ENCODE data around the gene KMT2E. TPM values are rescaled to one million over a fixed set of nuclear protein-coding genes. Genes with fewer than 3 reads are reported as not detected.
"Not testable (repeated sequence)": the region's sequence is repeated elsewhere in the genome, so short reads cannot be mapped to it uniquely, and the experiment has no call there.

Gene KMT2E
- total RNA-seq, 4 donors from 2014 or later, result 90.6 to 187 (median 112) TPM

- H3K9me3 ChIP-seq, result no peaks in the 10 kb centered on the region
- H3K27me3 ChIP-seq, result no peaks in the 10 kb centered on the region
- ATAC-seq, result no peak
- H3K4me3 ChIP-seq, result no peak overlapping the region
- peak overlapping the region in 2 of 4 donors; percentile 46 to 99 for H3K27ac ChIP-seq
- peaks cover 21 to 30% (median 28%) of the 10 kb centered on the region in 3 donors for H3K4me1 ChIP-seq
- 64 to 65% methylated on average over 6 of the region's 6 CpGs for WGBS, 2 donors (ENCODE audit: low coverage in 1 of 2)
- TF ChIP-seq POLR2AphosphoS5 (IDR thresholded peaks at IDR 0.05), result no peak
- TF ChIP-seq POLR2A (IDR thresholded peaks at IDR 0.05), result no peak
- TF ChIP-seq EP300 (IDR thresholded peaks at IDR 0.05), result no peak
- no peak for TF ChIP-seq CTCF (IDR thresholded peaks at IDR 0.05)
- H3K36me3 ChIP-seq, result peaks cover 0 to 9% of the 10 kb centered on the region in 2 donors
These were observed 27.3 kb upstream of the KMT2E start for GRCh38 chr7:104986628-104987259.

- not testable (repeated sequence) for H3K9me3 ChIP-seq, H3K27me3 ChIP-seq, H3K4me3 ChIP-seq, ATAC-seq, H3K36me3 ChIP-seq
- Histone ChIP-seq H3K27ac (peak overlapping the region in 1 of 4 donors; percentile 31), H3K4me1 (peaks cover 17 to 30% (median 28%) of the 10 kb centered on the region in 3 donors)
- 80 to 84% methylated on average over 8 of the region's 14 CpGs for WGBS, 2 donors (ENCODE audit: low coverage in 1 of 2)
These were observed 26.6 kb upstream of the KMT2E start for GRCh38 chr7:104987403-104987802.

- Histone ChIP-seq H3K27me3 (no peaks in the 10 kb centered on the region), H3K27ac (no peak overlapping the region), H3K9me3 (no peaks in the 10 kb centered on the region), H3K36me3 (peaks cover 0 to 9% of the 10 kb centered on the region in 2 donors), H3K4me3 (no peak overlapping the region), H3K4me1 (peaks cover 17 to 54% (median 37%) of the 10 kb centered on the region in 3 donors)
- no peak for TF ChIP-seq POLR2AphosphoS5 (IDR thresholded peaks at IDR 0.05)
- no peak for TF ChIP-seq EP300 (IDR thresholded peaks at IDR 0.05)
- TF ChIP-seq CTCF (IDR thresholded peaks at IDR 0.05), result no peak
- TF ChIP-seq POLR2A (IDR thresholded peaks at IDR 0.05), result no peak
- no peak for ATAC-seq
- 89 to 90% methylated on average over 3 to 7 of the region's 7 CpGs for WGBS, 2 donors (ENCODE audit: low coverage in 1 of 2)
These were observed 23.0 kb upstream of the KMT2E start for GRCh38 chr7:104990983-104991382.

- peaks cover 22 to 67% (median 38%) of the 10 kb centered on the region in 3 donors for H3K4me1 ChIP-seq
- TF ChIP-seq POLR2AphosphoS5 (IDR thresholded peaks at IDR 0.05), result no peak
- TF ChIP-seq POLR2A (IDR thresholded peaks at IDR 0.05), result no peak
- TF ChIP-seq CTCF (IDR thresholded peaks at IDR 0.05), result no peak
- no peak for TF ChIP-seq EP300 (IDR thresholded peaks at IDR 0.05)
- H3K27me3 ChIP-seq, result no peaks in the 10 kb centered on the region
- no peak overlapping the region for H3K4me3 ChIP-seq
- peak overlapping the region in 1 of 4 donors; percentile 30 for H3K27ac ChIP-seq
- no peak for ATAC-seq
- H3K36me3 ChIP-seq, result peaks cover 0 to 9% of the 10 kb centered on the region in 2 donors
- WGBS, 2 donors (ENCODE audit: low coverage in 1 of 2), result 55 to 57% methylated on average over 2 of the region's 2 CpGs
- H3K9me3 ChIP-seq, result no peaks in the 10 kb centered on the region
These were observed 21.7 kb upstream of the KMT2E start for GRCh38 chr7:104992306-104992705.

- TF ChIP-seq EP300 (IDR thresholded peaks at IDR 0.05) (no peak), CTCF (IDR thresholded peaks at IDR 0.05) (no peak), POLR2AphosphoS5 (IDR thresholded peaks at IDR 0.05) (no peak), POLR2A (IDR thresholded peaks at IDR 0.05) (no peak)
- no peaks in the 10 kb centered on the region for H3K9me3 ChIP-seq
- H3K27ac ChIP-seq, result peak overlapping the region in 3 of 4 donors; percentile 30 to 59 (median 35)
- 36 to 45% methylated on average over 1 to 2 of the region's 2 CpGs for WGBS, 2 donors (ENCODE audit: low coverage in 1 of 2)
- H3K4me1 ChIP-seq, result peaks cover 24 to 78% (median 37%) of the 10 kb centered on the region in 3 donors
- H3K27me3 ChIP-seq, result no peaks in the 10 kb centered on the region
- peaks cover 0 to 9% of the 10 kb centered on the region in 2 donors for H3K36me3 ChIP-seq
- no peak for ATAC-seq
- no peak overlapping the region for H3K4me3 ChIP-seq
These were observed 20.7 kb upstream of the KMT2E start for GRCh38 chr7:104993217-104993862.
